ENCODE data around the gene SCD.

DNA sequence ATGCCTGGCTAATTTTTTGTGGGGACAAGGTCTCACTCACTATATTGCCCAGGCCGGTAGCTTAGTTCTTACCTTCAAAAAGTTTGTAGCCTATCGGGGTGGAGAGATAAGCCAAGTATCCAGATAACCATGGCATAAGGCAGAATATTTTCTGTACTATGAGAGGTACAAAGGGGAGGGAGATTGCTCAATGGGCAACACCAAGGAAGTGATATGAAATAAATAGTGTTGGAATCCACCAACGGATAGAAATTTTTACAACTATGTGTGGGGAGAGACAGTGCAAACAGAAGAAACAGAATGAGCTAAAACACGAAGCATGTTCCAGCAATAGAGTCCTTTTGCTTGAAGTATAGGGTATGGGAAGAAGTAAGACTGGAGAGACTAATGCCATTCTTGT lies 8.1 kb downstream of the SCD start:
- TF ChIP-seq, protein P1, sequence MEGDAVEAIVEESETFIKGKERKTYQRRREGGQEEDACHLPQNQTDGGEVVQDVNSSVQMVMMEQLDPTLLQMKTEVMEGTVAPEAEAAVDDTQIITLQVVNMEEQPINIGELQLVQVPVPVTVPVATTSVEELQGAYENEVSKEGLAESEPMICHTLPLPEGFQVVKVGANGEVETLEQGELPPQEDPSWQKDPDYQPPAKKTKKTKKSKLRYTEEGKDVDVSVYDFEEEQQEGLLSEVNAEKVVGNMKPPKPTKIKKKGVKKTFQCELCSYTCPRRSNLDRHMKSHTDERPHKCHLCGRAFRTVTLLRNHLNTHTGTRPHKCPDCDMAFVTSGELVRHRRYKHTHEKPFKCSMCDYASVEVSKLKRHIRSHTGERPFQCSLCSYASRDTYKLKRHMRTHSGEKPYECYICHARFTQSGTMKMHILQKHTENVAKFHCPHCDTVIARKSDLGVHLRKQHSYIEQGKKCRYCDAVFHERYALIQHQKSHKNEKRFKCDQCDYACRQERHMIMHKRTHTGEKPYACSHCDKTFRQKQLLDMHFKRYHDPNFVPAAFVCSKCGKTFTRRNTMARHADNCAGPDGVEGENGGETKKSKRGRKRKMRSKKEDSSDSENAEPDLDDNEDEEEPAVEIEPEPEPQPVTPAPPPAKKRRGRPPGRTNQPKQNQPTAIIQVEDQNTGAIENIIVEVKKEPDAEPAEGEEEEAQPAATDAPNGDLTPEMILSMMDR (IDR thresholded peaks at IDR 0.05): no peak
- no peak for TF ChIP-seq POLR2A (IDR thresholded peaks at IDR 0.05)
